VCaP (cell line): Measurements from ENCODE around the gene TUBB1.

Experiments used
- H3K27ac ChIP-seq: fragments of 450-650 bp; 2 replicates; pipeline ENCODE4 v1.5.1; 2017
- TF ChIP-seq, protein P1 (sequence below): fragments of 450-650 bp; conservative IDR thresholded peaks from 2 replicates; pipeline ENCODE4 v1.5.1; 2017; ENCODE audit warnings: mild to moderate bottlenecking, moderate library complexity

TUBB1 gene

DNA sequence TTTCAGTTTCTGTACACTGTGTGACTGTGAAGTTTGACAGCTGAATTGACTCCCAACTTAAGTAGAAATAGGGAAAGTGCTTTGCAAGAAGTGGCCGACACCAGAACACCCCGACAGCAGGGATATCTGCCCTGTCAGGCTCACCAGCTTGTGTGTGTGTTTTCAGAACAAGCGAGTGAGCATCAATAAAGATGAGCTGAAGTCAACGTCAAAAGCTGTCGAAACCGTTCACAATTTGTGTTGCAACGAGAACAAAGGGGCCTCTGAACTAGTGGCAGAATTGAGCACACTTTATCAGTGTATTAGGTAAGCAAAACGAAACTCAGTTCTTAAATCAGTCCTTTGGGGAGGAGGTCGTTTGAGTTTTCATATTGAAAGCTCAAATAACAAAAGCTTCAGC lies 27.5 kb upstream of the TUBB1 start:
- TF ChIP-seq, protein P1, sequence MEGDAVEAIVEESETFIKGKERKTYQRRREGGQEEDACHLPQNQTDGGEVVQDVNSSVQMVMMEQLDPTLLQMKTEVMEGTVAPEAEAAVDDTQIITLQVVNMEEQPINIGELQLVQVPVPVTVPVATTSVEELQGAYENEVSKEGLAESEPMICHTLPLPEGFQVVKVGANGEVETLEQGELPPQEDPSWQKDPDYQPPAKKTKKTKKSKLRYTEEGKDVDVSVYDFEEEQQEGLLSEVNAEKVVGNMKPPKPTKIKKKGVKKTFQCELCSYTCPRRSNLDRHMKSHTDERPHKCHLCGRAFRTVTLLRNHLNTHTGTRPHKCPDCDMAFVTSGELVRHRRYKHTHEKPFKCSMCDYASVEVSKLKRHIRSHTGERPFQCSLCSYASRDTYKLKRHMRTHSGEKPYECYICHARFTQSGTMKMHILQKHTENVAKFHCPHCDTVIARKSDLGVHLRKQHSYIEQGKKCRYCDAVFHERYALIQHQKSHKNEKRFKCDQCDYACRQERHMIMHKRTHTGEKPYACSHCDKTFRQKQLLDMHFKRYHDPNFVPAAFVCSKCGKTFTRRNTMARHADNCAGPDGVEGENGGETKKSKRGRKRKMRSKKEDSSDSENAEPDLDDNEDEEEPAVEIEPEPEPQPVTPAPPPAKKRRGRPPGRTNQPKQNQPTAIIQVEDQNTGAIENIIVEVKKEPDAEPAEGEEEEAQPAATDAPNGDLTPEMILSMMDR, result no peak
- H3K27ac ChIP-seq, result no peak overlapping the region

DNA sequence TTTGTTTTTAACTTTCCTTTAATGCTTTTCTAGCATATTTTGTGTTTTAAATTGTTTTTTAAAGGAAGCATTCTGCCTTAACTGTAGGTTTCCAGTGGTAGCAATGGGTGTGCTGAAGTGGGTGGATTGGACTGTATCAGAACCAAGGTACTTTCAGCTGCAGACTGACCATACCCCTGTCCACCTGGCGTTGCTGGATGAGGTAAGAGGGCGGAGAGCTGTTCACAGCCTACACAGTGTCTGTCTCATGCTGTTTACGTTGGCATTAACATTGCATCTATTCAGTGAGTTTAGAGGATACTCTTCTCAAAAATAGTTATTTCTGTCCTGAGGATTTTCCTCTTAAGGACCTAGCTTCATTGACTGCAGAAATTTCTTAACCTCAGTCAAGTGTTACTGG lies 26.3 kb upstream of the TUBB1 start:
- no peak overlapping the region; the same call in 1 of the 2 replicates for H3K27ac ChIP-seq
- TF ChIP-seq, protein P1, result no peak

DNA sequence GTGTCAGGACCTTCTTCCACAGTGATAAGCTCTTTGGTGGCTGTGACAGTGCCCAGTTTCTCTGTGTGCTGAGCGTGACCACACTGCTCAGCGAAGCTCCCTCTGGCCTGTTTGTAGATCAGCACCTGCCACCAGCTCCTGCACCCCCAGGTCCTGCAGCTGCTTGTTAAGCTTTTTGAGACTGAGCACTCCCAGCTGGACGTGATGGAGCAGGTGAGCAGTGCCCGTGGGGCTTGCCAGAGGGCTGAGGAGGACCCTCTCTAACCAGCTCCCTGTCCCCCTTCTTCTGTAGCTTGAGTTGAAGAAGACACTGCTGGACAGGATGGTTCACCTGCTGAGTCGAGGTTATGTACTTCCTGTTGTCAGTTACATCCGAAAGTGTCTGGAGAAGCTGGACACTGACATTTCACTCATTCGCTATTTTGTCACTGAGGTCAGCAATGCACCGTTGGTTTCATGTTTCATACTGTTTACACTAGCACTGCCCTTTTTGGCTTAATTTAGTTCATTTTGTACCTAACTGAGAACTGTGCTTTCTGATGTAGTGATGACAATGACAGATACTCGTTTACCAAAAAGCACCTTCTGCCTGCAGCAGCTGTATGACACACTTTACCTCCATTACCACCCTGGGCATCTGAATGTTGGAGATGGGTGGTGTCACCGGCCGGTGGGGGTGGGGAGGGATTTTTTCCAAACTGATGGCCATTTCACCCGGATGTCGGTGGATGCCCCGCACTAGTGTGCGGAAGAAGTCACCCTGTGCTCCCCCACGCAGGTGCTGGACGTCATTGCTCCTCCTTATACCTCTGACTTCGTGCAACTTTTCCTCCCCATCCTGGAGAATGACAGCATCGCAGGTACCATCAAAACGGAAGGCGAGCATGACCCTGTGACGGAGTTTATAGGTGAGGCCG lies 25.6 kb upstream of the TUBB1 start:
- H3K27ac ChIP-seq, result no peak overlapping the region; the same call in 1 of the 2 replicates
- TF ChIP-seq, protein P1, result no peak

DNA sequence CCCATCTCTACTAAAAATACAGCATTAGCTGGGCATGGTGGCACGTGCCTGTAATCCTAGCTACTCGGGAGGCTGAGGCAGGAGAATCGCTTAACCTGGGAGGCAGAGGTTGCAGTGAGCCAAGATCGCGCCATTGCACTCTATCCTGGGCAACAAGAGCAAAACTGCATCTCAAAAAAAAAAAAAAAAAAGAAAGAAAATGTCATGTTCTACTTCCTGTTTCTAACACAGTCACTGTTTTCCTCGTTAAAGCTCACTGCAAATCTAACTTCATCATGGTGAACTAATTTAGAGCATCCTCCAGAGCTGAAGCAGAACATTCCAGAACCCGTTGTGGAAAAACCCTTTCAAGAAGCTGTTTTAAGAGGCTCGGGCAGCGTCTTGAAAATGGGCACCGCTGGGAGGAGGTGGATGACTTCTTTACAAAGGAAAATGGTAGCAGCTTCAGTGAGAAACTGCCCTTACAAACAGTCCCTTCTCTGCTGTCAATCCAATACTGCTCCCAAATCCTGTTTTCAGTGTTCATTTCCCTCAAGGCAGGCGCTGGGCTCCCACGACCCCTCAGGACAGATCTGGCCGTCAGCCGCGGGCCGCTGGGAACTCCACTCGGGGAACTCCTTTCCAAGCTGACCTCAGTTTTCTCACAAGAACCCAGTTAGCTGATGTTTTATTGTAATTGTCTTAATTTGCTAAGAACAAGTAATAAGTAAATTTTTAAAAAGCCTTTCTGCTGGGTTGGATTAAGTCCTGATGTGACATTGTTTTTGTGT lies 24.7 kb upstream of the TUBB1 start:
- TF ChIP-seq, protein P1, result no peak
- H3K27ac ChIP-seq, result peak overlapping the region; percentile 10; the same call in 1 of the 2 replicates

DNA sequence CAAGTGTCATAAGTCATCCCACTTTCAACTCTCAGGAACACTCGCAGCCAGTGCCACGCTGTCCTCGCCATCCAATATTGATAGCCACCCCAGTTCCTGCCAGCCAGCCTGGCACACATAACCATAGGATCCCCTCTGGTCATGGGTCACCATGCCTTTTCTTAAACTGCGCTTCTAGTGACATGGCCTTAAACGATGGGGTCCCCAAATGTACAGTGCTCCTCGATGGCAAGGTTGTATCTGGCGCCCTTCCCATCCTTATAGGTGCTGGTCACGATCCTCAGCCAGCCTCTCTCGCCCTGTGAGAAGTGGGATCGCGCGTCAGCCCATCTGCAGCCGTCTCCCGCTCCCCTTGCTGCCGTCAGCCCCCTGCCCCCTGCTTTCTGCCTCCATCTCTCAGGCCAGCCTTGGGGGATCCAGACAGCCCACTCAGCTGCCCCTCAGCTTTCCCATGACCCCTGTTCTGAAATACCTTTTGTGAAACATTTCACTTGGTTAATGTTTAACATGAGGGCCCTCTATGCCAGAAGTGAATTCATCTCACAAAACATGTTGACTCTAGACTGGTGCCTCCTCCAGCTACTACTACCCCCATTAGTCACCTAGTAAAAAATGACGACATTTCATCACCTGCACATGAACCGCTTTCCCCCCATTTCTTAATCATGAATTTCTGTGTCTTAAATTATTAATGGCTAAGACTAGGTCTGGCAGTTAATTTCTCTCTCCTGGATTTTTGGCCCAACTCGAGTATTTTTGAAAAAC lies 23.6 kb upstream of the TUBB1 start:
- peak overlapping the region; percentile 45 for H3K27ac ChIP-seq
- TF ChIP-seq, protein P1, result no peak

DNA sequence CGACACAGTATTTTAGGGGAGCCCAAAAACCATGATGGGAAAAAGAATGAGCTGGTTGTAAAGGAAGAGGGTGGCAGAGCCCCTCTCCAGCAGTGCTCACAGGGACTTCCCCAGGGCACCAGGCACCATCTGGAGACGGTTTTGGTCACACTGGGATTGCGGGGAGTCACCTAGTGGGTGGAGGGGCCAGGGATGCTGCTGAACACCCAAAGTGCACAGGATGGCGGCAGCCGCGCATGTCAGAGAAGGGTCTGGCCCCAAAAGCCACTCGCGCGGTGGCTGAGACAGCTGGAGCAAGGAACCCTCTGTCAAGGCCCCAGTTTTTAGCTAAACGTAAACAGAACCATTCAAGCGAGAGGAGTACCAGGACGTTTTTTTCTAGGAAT lies 23.0 kb upstream of the TUBB1 start:
- TF ChIP-seq, protein P1, result no peak
- H3K27ac ChIP-seq, result peak overlapping the region; percentile 45
